PC-9 (cell line): Measurements from ENCODE around the gene SLC41A1. TPM values are rescaled to one million over a fixed set of nuclear protein-coding genes. Genes with fewer than 3 reads are reported as not detected.

ENCODE experiments used
- BruUV-seq: library from RNA; stranded (reverse); fragments of 400-500 nt; replicated peaks from 2 replicates; lab custom pipeline; 2021; lab: Mats Ljungman, UMichigan
- CTCF ChIA-PET: fragments of 300-600 bp; sonication (Branson Sonifier 250); formaldehyde crosslinking; loops from one replicate; lab custom pipeline; 2022; ENCODE audit warnings: antibody characterized with exemption; lab: Charles Lee
- POLR2A ChIA-PET: fragments of 300-600 bp; sonication (Branson Sonifier 250); formaldehyde crosslinking; loops from one replicate; lab custom pipeline; 2022; ENCODE audit warnings: antibody characterized with exemption; ENCODE audit not compliant: unreplicated experiment; lab: Charles Lee
- DNase-seq, 2 experiments: peaks; one replicate each; pipeline versions ENCODE4 v3.0.0 to v3.0.0-alpha.2; 2015 to 2022; ENCODE audit warnings: mixed read lengths in 1 of 2
- H2AFZ ChIP-seq: fragments of 200-600 bp; sonication (generic); 2 replicates; pipeline ENCODE4 v1.8.1; 2017; ENCODE audit warnings: antibody characterized with exemption
- H3F3A ChIP-seq: fragments of 200-600 bp; sonication (generic); 2 replicates; pipeline ENCODE4 v1.8.1; 2017; ENCODE audit warnings: antibody characterized with exemption, mild to moderate bottlenecking, low read depth; ENCODE audit not compliant: insufficient read depth
- H3K27ac ChIP-seq: fragments of 200-600 bp; sonication (generic); 2 replicates; pipeline ENCODE4 v1.6.1; 2016; ENCODE audit warnings: mixed run types
- H3K27me3 ChIP-seq: fragments of 200-600 bp; sonication (generic); 2 replicates; pipeline ENCODE4 v1.6.1; 2016; ENCODE audit warnings: low read depth, mixed run types; ENCODE audit not compliant: insufficient read depth
- H3K36me3 ChIP-seq: fragments of 200-600 bp; sonication (generic); 2 replicates; pipeline ENCODE4 v1.6.1; 2016; ENCODE audit warnings: low read depth, mixed run types
- H3K4me1 ChIP-seq: fragments of 200-600 bp; sonication (generic); replicated peaks from 2 replicates; pipeline ENCODE4 v1.6.1; 2016; ENCODE audit warnings: mixed run types; ENCODE audit not compliant: insufficient read depth
- H3K4me2 ChIP-seq: fragments of 200-600 bp; sonication (generic); 2 replicates; pipeline ENCODE4 v1.6.1; 2017; ENCODE audit warnings: mixed run types
- H3K4me3 ChIP-seq: fragments of 200-600 bp; sonication (generic); 2 replicates; pipeline ENCODE4 v1.6.1; 2016; ENCODE audit warnings: mixed run types
- H3K79me2 ChIP-seq: fragments of 200-600 bp; sonication (generic); 2 replicates; pipeline ENCODE4 v1.6.1; 2017; ENCODE audit warnings: low read depth, mixed run types
- H3K9me2 ChIP-seq: fragments of 200-600 bp; sonication (generic); 2 replicates; pipeline ENCODE4 v1.8.1; 2017; ENCODE audit warnings: mild to moderate bottlenecking; ENCODE audit not compliant: insufficient read depth
- H3K9me3 ChIP-seq: fragments of 200-600 bp; sonication (generic); 2 replicates; pipeline ENCODE4 v1.8.1; 2016; ENCODE audit warnings: low read depth; ENCODE audit not compliant: insufficient read depth
- H4K20me1 ChIP-seq: fragments of 200-600 bp; sonication (generic); 2 replicates; pipeline ENCODE4 v1.8.1; 2017; ENCODE audit not compliant: insufficient read depth
- EZH2 ChIP-seq: fragments of 200-600 bp; sonication (generic); IDR thresholded peaks from 2 replicates; pipeline ENCODE4 v1.8.0; 2017; ENCODE audit warnings: antibody characterized with exemption, low read depth
- intact Hi-C: fragments of 100-400 bp; cut with micrococcal nuclease; formaldehyde crosslinking; loops from one replicate; pipeline ENCODE4 v1.10.0; 2022; ENCODE audit not compliant: unreplicated experiment
- total RNA-seq: library from RNA; stranded (reverse); gene quantifications from 2 replicates; pipeline ENCODE4 v1.2.3, GENCODE V29; 2021
- TF ChIP-seq, protein P1 (sequence below): fragments of 200-600 bp; sonication (generic); conservative IDR thresholded peaks from 2 replicates; pipeline ENCODE4 v1.6.1; 2017; ENCODE audit warnings: mixed run types, antibody characterized with exemption, mild to moderate bottlenecking, moderate library complexity

The SLC41A1 gene
- total RNA-seq, 1 experiment from 2014 or later: 34.5 TPM

DNA sequence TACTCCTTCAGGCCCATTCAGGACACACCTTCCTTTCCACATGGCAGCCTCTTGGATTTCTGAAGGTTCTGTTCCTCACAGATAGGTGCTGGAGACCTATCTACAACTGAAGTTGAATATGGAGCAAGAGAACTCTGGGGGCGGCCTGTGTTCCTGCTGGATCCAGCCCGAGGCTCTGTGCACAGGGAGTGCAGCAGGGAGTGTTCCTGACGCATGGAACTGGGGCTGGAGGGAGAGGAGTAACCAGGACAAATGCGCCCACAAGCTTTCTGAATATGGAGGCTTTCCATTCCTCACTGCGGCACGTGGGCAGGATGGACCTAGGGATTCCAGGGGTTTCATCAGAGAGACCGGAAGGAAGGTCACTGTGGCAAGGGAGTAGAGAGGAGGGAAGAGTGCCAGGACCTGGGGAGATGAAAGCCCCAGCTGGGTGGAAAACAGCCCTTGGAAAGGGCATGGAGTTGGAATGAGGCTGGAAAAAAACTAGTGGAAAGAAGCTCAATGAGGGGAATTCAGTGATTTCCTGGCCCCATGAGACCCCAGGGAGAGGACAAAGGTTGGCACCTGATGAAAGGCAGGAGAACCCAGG, 24.5 kb upstream of the SLC41A1 start:
- H3K4me2 ChIP-seq: no peak overlapping the region
- no peaks in the 10 kb centered on the region for H3K79me2 ChIP-seq
- H3K9me3 ChIP-seq: no peaks in the 10 kb centered on the region
- BruUV-seq: no TSS peak
- no peaks in the 10 kb centered on the region for H3F3A ChIP-seq
- H3K27me3 ChIP-seq: no peaks in the 10 kb centered on the region
- DNase-seq: no peak
- ChIA-PET POLR2A (no interaction called here), CTCF (no interaction called here)
- no peak overlapping the region for H3K4me3 ChIP-seq
- TF ChIP-seq, protein P1, sequence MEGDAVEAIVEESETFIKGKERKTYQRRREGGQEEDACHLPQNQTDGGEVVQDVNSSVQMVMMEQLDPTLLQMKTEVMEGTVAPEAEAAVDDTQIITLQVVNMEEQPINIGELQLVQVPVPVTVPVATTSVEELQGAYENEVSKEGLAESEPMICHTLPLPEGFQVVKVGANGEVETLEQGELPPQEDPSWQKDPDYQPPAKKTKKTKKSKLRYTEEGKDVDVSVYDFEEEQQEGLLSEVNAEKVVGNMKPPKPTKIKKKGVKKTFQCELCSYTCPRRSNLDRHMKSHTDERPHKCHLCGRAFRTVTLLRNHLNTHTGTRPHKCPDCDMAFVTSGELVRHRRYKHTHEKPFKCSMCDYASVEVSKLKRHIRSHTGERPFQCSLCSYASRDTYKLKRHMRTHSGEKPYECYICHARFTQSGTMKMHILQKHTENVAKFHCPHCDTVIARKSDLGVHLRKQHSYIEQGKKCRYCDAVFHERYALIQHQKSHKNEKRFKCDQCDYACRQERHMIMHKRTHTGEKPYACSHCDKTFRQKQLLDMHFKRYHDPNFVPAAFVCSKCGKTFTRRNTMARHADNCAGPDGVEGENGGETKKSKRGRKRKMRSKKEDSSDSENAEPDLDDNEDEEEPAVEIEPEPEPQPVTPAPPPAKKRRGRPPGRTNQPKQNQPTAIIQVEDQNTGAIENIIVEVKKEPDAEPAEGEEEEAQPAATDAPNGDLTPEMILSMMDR: no peak
- TF ChIP-seq EZH2: no peak
- H4K20me1 ChIP-seq: no peaks in the 10 kb centered on the region
- intact Hi-C loops: no loop called here
- no peaks in the 10 kb centered on the region for H3K4me1 ChIP-seq
- H3K9me2 ChIP-seq: no peaks in the 10 kb centered on the region
- H3K27ac ChIP-seq: no peak overlapping the region
- H2AFZ ChIP-seq: no peak overlapping the region
- no peaks in the 10 kb centered on the region for H3K36me3 ChIP-seq

DNA sequence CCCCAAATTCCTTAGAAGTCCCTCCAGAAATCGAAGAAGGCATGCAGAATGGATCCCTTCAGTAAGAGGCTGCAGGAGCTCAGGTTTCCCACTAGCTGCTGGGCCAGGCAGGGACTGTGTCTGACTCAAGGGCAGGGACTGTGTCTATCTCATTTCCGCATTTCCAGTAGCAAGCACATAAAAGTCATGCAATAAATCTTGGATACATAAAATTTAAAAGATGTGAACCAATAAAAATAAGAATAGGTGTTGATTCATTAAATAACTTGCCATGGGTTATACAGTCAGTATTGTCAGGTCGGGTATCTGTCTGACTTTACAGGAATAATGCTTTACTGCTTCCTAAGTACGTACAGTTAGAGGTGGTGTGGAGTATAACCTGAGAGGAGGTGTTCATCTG, 21.8 kb upstream of the SLC41A1 start:
- H3K9me3 ChIP-seq: no peaks in the 10 kb centered on the region
- H3K79me2 ChIP-seq: no peaks in the 10 kb centered on the region
- TF ChIP-seq, protein P1: no peak
- no peak for TF ChIP-seq EZH2
- no peaks in the 10 kb centered on the region for H3K4me1 ChIP-seq
- intact Hi-C loops: no loop called here
- no peak overlapping the region for H3K27ac ChIP-seq
- POLR2A ChIA-PET: no interaction called here
- H3F3A ChIP-seq: no peaks in the 10 kb centered on the region
- no peaks in the 10 kb centered on the region for H4K20me1 ChIP-seq
- H3K4me2 ChIP-seq: no peak overlapping the region
- no peak overlapping the region for H2AFZ ChIP-seq
- DNase-seq: no peak
- CTCF ChIA-PET: no interaction called here
- no peaks in the 10 kb centered on the region for H3K27me3 ChIP-seq
- no TSS peak for BruUV-seq
- H3K4me3 ChIP-seq: no peak overlapping the region
- H3K36me3 ChIP-seq: no peaks in the 10 kb centered on the region
- no peaks in the 10 kb centered on the region; the same call in 1 of the 2 replicates for H3K9me2 ChIP-seq

- ChIA-PET CTCF (no interaction called here), POLR2A (no interaction called here)
- BruUV-seq: no TSS peak
- H3K4me1 ChIP-seq: no peaks in the 10 kb centered on the region
- H2AFZ ChIP-seq: no peak overlapping the region
- H3F3A ChIP-seq: no peaks in the 10 kb centered on the region
- no peak overlapping the region for H3K27ac ChIP-seq
- no peak for DNase-seq
- intact Hi-C loops: no loop called here
- no peak overlapping the region for H3K4me3 ChIP-seq
- no peaks in the 10 kb centered on the region for H3K9me3 ChIP-seq
- no peaks in the 10 kb centered on the region for H3K36me3 ChIP-seq
- H3K27me3 ChIP-seq: no peaks in the 10 kb centered on the region
- no peaks in the 10 kb centered on the region for H3K79me2 ChIP-seq
- H3K4me2 ChIP-seq: no peak overlapping the region
- no peaks in the 10 kb centered on the region for H4K20me1 ChIP-seq
- no peaks in the 10 kb centered on the region; the same call in 1 of the 2 replicates for H3K9me2 ChIP-seq
- TF ChIP-seq, protein P1: no peak
- TF ChIP-seq EZH2: no peak
Observed at GRCh38 chr1:205832326-205832751, 19.3 kb upstream of the SLC41A1 start.
